GM12891 (cell line): ENCODE results near the gene RAP2B.

ENCODE experiments used
- POLR2A ChIP-seq: IDR thresholded peaks from 2 replicates; pipeline ENCODE4 v1.6.1; 2011; ENCODE audit warnings: low read depth, low read length, control low read depth
- POU2F2 ChIP-seq: IDR thresholded peaks from 2 replicates; pipeline ENCODE4 v1.6.1; 2011; ENCODE audit warnings: low read depth, mild to moderate bottlenecking, control low read depth, low read length, moderate library complexity

DNA sequence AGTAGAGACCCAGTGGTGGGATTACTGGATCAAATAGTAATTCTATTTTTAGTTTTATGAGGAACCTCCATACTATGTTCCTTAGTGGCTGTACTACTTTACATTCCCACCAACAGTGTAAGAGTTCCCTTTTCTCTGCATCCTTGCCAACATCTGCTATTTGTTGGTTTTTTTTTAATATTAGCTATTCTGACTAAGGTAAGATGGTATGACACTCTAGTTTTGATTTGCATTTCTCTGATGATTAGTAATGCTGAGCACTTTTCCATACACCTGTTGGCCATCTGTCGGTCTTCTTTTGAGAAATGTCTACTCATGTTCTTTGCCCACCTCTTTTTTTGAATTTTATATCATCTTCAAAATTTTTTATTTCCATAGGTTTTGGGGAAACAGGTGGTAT lies 34.2 kb upstream of the RAP2B start:
- TF ChIP-seq POU2F2 (no peak), POLR2A (no peak)
